ENCODE data around the gene NAA80. TPM values are rescaled to one million over a fixed set of nuclear protein-coding genes. Genes with fewer than 3 reads are reported as not detected.

Gene NAA80
- polyA plus RNA-seq, 1 of the 3 experiments (the other 2 are of a cell fraction) = 10.5 TPM

DNA sequence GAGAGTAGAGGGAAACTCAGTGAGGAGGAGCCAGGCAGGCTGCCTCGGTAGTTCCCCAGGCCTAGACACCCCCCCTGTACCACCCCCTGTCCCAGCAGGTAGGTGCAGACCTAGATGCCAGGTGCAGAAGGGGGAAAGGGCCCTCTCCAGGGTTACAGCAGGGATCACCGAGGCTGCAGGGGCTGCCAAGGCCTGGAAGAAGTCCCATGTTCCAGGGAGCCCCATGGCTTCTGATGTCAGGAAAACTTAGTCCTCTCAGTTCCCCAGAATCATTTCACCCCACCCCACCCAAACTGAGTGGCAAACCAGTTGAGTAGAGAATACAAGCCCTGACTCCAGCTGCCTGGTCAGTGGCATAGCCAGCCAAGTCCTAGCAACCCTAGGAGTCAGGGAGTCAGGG lies 37.7 kb downstream of the NAA80 start:
- Histone ChIP-seq H3K36me3 (replicated peaks in 1 of 2; ENCODE audit: control insufficient read depth in 1 of 2, insufficient read depth in 2 of 2, low read length in 1 of 2) (peaks cover 14 to 27% of the 10 kb centered on the region in 2 experiments), H3K4me3 (ENCODE audit: low read depth in 2 of 2, low read length in 1 of 2) (peak overlapping the region in 1 of 2 experiments; percentile 59; a peak in 1 of 4 replicates), H3K4me2 (peak overlapping the region; percentile 93), H3K27me3 (ENCODE audit: insufficient read depth) (no peaks in the 10 kb centered on the region), H3K27ac (ENCODE audit: low read depth in 2 of 2, low read length in 1 of 2) (peak overlapping the region; percentile 76 to 94; a peak in 3 of 4 replicates), H3K9ac (peak overlapping the region; percentile 90; the same call in 1 of the 2 replicates), H4K20me1 (ENCODE audit: insufficient read depth) (no peaks in the 10 kb centered on the region), H3K4me1 (ENCODE audit: control insufficient read depth in 1 of 2, insufficient read depth in 2 of 2, low read depth in 1 of 2, low read length in 1 of 2) (peaks cover 26 to 35% of the 10 kb centered on the region in 2 experiments; a peak in 3 of 4 replicates), H3K9me3 (no peaks in the 10 kb centered on the region), H2AFZ (ENCODE audit: low read depth) (no peak overlapping the region), H3K9me2 (no peaks in the 10 kb centered on the region), H3K79me2 (ENCODE audit: insufficient read depth) (peaks cover 12% of the 10 kb centered on the region), H3F3A (replicated peaks; ENCODE audit: insufficient read depth) (peaks cover 48% of the 10 kb centered on the region)
- ChIA-PET CTCF (interaction anchor here (1.4 to 61.6 kb wide), 6 partner anchors 11 to 75 kb away, joined by 3 to 1375 read pairs (median 125); partner anchors contain the start of genes GNAI2, GNAT1, HYAL3 and NAA80), POLR2A (no interaction called here)
- TF ChIP-seq EP300 (IDR thresholded peaks at IDR 0.05; ENCODE audit: borderline replicate concordance in 1 of 2, low read depth in 1 of 2, low read length in 1 of 2) (no peak), SIN3A (IDR thresholded peaks at IDR 0.05; ENCODE audit: borderline replicate concordance, low read depth, low read length) (no peak), TCF12 (IDR thresholded peaks at IDR 0.05) (no peak), RAD21 (IDR thresholded peaks at IDR 0.05; ENCODE audit: low read length) (no peak), EZH2phosphoT487 (IDR thresholded peaks at IDR 0.05; ENCODE audit: borderline replicate concordance, low read depth) (no peak), MXI1 (IDR thresholded peaks at IDR 0.05; ENCODE audit: low read depth, low read length) (no peak), NRF1 (IDR thresholded peaks at IDR 0.05; ENCODE audit: low read depth, low read length) (no peak), RCOR1 (IDR thresholded peaks at IDR 0.05; ENCODE audit: low read length) (no peak), SMC3 (IDR thresholded peaks at IDR 0.05; ENCODE audit: low read depth, low read length) (no peak), FOXJ3 (CRISPR knock-in tag; IDR thresholded peaks at IDR 0.05) (no peak), MEF2A (IDR thresholded peaks at IDR 0.05; ENCODE audit: borderline replicate concordance, low read depth) (no peak), YY1 (IDR thresholded peaks at IDR 0.05; ENCODE audit: low read depth) (no peak), GABPA (IDR thresholded peaks at IDR 0.05; ENCODE audit: low read depth) (no peak), NFIC (IDR thresholded peaks at IDR 0.05; ENCODE audit: borderline replicate concordance) (no peak), TEAD4 (IDR thresholded peaks at IDR 0.05; ENCODE audit: borderline replicate concordance, insufficient read depth) (no peak)
- TF ChIP-seq, protein P1, sequence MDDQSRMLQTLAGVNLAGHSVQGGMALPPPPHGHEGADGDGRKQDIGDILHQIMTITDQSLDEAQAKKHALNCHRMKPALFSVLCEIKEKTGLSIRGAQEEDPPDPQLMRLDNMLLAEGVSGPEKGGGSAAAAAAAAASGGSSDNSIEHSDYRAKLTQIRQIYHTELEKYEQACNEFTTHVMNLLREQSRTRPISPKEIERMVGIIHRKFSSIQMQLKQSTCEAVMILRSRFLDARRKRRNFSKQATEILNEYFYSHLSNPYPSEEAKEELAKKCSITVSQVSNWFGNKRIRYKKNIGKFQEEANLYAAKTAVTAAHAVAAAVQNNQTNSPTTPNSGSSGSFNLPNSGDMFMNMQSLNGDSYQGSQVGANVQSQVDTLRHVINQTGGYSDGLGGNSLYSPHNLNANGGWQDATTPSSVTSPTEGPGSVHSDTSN (IDR thresholded peaks at IDR 0.05) = no peak
- TF ChIP-seq, protein P2, sequence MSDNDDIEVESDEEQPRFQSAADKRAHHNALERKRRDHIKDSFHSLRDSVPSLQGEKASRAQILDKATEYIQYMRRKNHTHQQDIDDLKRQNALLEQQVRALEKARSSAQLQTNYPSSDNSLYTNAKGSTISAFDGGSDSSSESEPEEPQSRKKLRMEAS (IDR thresholded peaks at IDR 0.05; ENCODE audit: low read depth) = no peak
- TF ChIP-seq, protein P3, sequence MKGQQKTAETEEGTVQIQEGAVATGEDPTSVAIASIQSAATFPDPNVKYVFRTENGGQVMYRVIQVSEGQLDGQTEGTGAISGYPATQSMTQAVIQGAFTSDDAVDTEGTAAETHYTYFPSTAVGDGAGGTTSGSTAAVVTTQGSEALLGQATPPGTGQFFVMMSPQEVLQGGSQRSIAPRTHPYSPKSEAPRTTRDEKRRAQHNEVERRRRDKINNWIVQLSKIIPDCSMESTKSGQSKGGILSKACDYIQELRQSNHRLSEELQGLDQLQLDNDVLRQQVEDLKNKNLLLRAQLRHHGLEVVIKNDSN (IDR thresholded peaks at IDR 0.05; ENCODE audit: borderline replicate concordance, low read depth) = no peak
- TF ChIP-seq, protein P4, sequence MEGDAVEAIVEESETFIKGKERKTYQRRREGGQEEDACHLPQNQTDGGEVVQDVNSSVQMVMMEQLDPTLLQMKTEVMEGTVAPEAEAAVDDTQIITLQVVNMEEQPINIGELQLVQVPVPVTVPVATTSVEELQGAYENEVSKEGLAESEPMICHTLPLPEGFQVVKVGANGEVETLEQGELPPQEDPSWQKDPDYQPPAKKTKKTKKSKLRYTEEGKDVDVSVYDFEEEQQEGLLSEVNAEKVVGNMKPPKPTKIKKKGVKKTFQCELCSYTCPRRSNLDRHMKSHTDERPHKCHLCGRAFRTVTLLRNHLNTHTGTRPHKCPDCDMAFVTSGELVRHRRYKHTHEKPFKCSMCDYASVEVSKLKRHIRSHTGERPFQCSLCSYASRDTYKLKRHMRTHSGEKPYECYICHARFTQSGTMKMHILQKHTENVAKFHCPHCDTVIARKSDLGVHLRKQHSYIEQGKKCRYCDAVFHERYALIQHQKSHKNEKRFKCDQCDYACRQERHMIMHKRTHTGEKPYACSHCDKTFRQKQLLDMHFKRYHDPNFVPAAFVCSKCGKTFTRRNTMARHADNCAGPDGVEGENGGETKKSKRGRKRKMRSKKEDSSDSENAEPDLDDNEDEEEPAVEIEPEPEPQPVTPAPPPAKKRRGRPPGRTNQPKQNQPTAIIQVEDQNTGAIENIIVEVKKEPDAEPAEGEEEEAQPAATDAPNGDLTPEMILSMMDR (IDR thresholded peaks at IDR 0.05) = no peak
- TF ChIP-seq, protein P5, sequence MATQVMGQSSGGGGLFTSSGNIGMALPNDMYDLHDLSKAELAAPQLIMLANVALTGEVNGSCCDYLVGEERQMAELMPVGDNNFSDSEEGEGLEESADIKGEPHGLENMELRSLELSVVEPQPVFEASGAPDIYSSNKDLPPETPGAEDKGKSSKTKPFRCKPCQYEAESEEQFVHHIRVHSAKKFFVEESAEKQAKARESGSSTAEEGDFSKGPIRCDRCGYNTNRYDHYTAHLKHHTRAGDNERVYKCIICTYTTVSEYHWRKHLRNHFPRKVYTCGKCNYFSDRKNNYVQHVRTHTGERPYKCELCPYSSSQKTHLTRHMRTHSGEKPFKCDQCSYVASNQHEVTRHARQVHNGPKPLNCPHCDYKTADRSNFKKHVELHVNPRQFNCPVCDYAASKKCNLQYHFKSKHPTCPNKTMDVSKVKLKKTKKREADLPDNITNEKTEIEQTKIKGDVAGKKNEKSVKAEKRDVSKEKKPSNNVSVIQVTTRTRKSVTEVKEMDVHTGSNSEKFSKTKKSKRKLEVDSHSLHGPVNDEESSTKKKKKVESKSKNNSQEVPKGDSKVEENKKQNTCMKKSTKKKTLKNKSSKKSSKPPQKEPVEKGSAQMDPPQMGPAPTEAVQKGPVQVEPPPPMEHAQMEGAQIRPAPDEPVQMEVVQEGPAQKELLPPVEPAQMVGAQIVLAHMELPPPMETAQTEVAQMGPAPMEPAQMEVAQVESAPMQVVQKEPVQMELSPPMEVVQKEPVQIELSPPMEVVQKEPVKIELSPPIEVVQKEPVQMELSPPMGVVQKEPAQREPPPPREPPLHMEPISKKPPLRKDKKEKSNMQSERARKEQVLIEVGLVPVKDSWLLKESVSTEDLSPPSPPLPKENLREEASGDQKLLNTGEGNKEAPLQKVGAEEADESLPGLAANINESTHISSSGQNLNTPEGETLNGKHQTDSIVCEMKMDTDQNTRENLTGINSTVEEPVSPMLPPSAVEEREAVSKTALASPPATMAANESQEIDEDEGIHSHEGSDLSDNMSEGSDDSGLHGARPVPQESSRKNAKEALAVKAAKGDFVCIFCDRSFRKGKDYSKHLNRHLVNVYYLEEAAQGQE (IDR thresholded peaks at IDR 0.05; ENCODE audit: low read depth, low read length) = no peak
- DNase-seq = no peak
- WGBS (ENCODE audit: low lambda C conversion rate) = 77% methylated on average over 1 of the region's 2 CpGs

Data from SK-N-SH (cell line).